Subcutaneous adipose tissue (tissue), 4 donors: ENCODE results near the gene DOK1. TPM values are rescaled to one million over a fixed set of nuclear protein-coding genes. Genes with fewer than 3 reads are reported as not detected.

Source experiments
- CTCF ChIP-seq: fragments of 450-650 bp; IDR thresholded peaks from one replicate; pipeline ENCODE4 v1.5.1; 2016; ENCODE audit warnings: low read depth, mild to moderate bottlenecking, control low read depth, antibody characterized with exemption, moderate library complexity
- total RNA-seq, 4 donors: library from RNA; depleted of rRNA; stranded (reverse); fragments of >200 nt; gene quantifications; one replicate each; pipeline ENCODE4 v1.1.0, GENCODE V29; 2016

DOK1 gene
- total RNA-seq, 4 donors from 2014 or later: 11.1 to 50.2 (median 42.7) TPM

- TF ChIP-seq CTCF: no peak
Measured at GRCh38 chr2:74576863-74577229, 22.3 kb downstream of the DOK1 start.

- no peak for TF ChIP-seq CTCF
Measured at GRCh38 chr2:74577448-74577847, 22.9 kb downstream of the DOK1 start.

GRCh38 chr2:74578408-74578807, 23.9 kb downstream of the DOK1 start:
- TF ChIP-seq CTCF: no peak

- TF ChIP-seq CTCF: no peak
Measured at GRCh38 chr2:74581463-74581862, 26.9 kb downstream of the DOK1 start.

- TF ChIP-seq CTCF: no peak
Measured at GRCh38 chr2:74582184-74582583, 27.7 kb downstream of the DOK1 start.

GRCh38 chr2:74583504-74583903, 29.0 kb downstream of the DOK1 start:
- TF ChIP-seq CTCF: no peak

GRCh38 chr2:74584088-74584645, 29.6 kb downstream of the DOK1 start:
- TF ChIP-seq CTCF: no peak
